CD4-positive, alpha-beta T cell treated with Interleukin-4 for 4 hours (primary cell): ENCODE measurements around the gene GPX2.

ENCODE experiments used
- DNase-seq: peaks from one replicate; pipeline ENCODE4 v3.0.0-alpha.2; 2020

The GPX2 gene

GRCh38 chr14:64942531-64943111 is at the start of gene GPX2:
Gene GPX2, minus strand, starts transcription at chr14:64942745. Its CDS starts 19 bp downstream, at chr14:64942726.
- DNase-seq: no peak

GRCh38 chr14:64990939-64991338 is 48.4 kb upstream of the GPX2 start:
- DNase-seq: no peak

GRCh38 chr14:64990296-64990695 is 47.8 kb upstream of the GPX2 start:
- peak; percentile 44 for DNase-seq

- no peak for DNase-seq
Measured at GRCh38 chr14:64987438-64987767, 44.9 kb upstream of the GPX2 start.

- peak; percentile 96 for DNase-seq
Measured at GRCh38 chr14:64986648-64987437, 44.3 kb upstream of the GPX2 start, which contains the start of gene FNTB. Gene FNTB, plus strand, starts transcription at chr14:64986895. Its CDS starts 59 bp downstream, at chr14:64986954.

GRCh38 chr14:64983439-64984310 is 41.1 kb upstream of the GPX2 start:
- peak; percentile 63 for DNase-seq

GRCh38 chr14:64979336-64980074 is 37.0 kb upstream of the GPX2 start:
- DNase-seq: no peak

GRCh38 chr14:64974563-64974962 is 32.0 kb upstream of the GPX2 start:
- DNase-seq: no peak

GRCh38 chr14:64973826-64974225 is 31.3 kb upstream of the GPX2 start:
- no peak for DNase-seq

- no peak for DNase-seq
Measured at GRCh38 chr14:64973026-64973442, 30.5 kb upstream of the GPX2 start.

- DNase-seq: peak; percentile 25
Measured at GRCh38 chr14:64971943-64972791, 29.6 kb upstream of the GPX2 start, which contains the start of gene RAB15. Gene RAB15, minus strand, starts transcription at chr14:64972336. Its CDS starts 260 bp downstream, at chr14:64972076.

GRCh38 chr14:64971491-64971942 is 29.0 kb upstream of the GPX2 start:
- DNase-seq: no peak

- no peak for DNase-seq
Measured at GRCh38 chr14:64970776-64971477, 28.4 kb upstream of the GPX2 start.

- DNase-seq: no peak
Measured at GRCh38 chr14:64970041-64970440, 27.5 kb upstream of the GPX2 start.

- DNase-seq: no peak
Measured at GRCh38 chr14:64968651-64969050, 26.1 kb upstream of the GPX2 start.

- DNase-seq: no peak
Measured at GRCh38 chr14:64968167-64968566, 25.6 kb upstream of the GPX2 start.

GRCh38 chr14:64966976-64967375 is 24.4 kb upstream of the GPX2 start:
- DNase-seq: no peak

- no peak for DNase-seq
Measured at GRCh38 chr14:64965356-64966000, 22.9 kb upstream of the GPX2 start.

- no peak for DNase-seq
Measured at GRCh38 chr14:64963611-64964010, 21.1 kb upstream of the GPX2 start.

GRCh38 chr14:64960762-64961276 is 18.3 kb upstream of the GPX2 start:
- no peak for DNase-seq
